ENCODE results near the gene ANO10.

DNA sequence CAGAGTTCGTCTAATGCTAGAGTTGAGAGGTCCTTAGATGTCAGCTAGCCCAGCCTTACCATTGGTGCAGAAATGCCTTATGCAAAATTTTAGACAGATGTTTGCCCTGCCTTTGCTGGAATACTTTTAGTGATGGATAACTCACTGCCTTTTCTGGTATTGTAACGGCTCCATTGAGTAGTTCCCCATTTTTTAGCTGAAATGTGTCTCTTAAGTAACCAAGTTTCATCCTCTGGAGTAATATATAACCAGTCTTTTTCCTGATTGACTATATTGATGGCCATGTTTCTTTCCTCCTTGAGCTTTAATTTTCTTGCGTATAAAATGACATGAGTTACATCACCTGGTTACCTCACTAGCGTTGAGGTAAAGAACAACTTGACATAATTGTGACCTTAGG is 290.4 kb downstream of the ANO10 start:
- TF ChIP-seq CTCF (IDR thresholded peaks at IDR 0.05) = no peak
- no peak for TF ChIP-seq POLR2A (IDR thresholded peaks at IDR 0.05)
- TF ChIP-seq POLR2AphosphoS5 (IDR thresholded peaks at IDR 0.05) = no peak
- no peak for TF ChIP-seq EP300 (IDR thresholded peaks at IDR 0.05)

Data from suprapubic skin (tissue), 4 donors.